HCT116 (cell line): ENCODE results near the gene SKA1. TPM values are rescaled to one million over a fixed set of nuclear protein-coding genes. Genes with fewer than 3 reads are reported as not detected.

Experiments used
- ATAC-seq: fragments of 200-7000 bp; cut with Tn5 transposase; 2 replicates; pipeline ENCODE4 v1.9.1; 2020; ENCODE audit warnings: mild to moderate bottlenecking, moderate library complexity
- BruUV-seq: library from RNA; stranded (reverse); fragments of 400-500 nt; replicated peaks from 2 replicates; lab custom pipeline; 2021; lab: Mats Ljungman, UMichigan
- CTCF ChIA-PET: fragments of 300-600 bp; sonication (Branson Sonifier 250); formaldehyde crosslinking; loops from one replicate; lab custom pipeline; 2021; ENCODE audit warnings: antibody characterized with exemption; lab: Charles Lee
- POLR2A ChIA-PET: fragments of 300-600, 350-600 bp; sonication (Branson Sonifier 250); formaldehyde crosslinking; loops from one replicate; lab custom pipeline; 2021; ENCODE audit warnings: antibody characterized with exemption; lab: Charles Lee
- RAD21 ChIA-PET, 2 experiments: fragments of 300-600 bp; sonication (Branson Sonifier 250); formaldehyde crosslinking; loops; one replicate each; lab custom pipeline; 2023; ENCODE audit warnings: low total read pairs in 2 of 2; ENCODE audit not compliant: uncharacterized antibody in 2 of 2, unreplicated experiment in 2 of 2, low non-redundant PET in 1 of 2; lab: Charles Lee
- DNase-seq: peaks from one replicate; pipeline ENCODE4 v3.0.0-alpha.2; 2010; ENCODE audit warnings: low read depth, low spot score
- H2AFZ ChIP-seq: fragments of 200-600 bp; shearing (Covaris generic), sonication (generic); 2 replicates; pipeline ENCODE4 v1.6.1; 2017; ENCODE audit warnings: low read depth, mixed run types, mixed read lengths, antibody characterized with exemption, low read length; ENCODE audit not compliant: poor library complexity, severe bottlenecking
- H3K27ac ChIP-seq: 2 replicates; pipeline ENCODE4 v1.5.1; 2012; ENCODE audit warnings: low read depth, low read length
- H3K27me3 ChIP-seq: fragments of 200-600 bp; sonication (generic); 2 replicates; pipeline ENCODE4 v1.6.1; 2016; ENCODE audit warnings: mixed run types, low read length, mixed read lengths; ENCODE audit not compliant: insufficient read depth
- H3K36me3 ChIP-seq, 2 experiments: fragments of 200-500 bp in 1 of 2; fragments of 200-600 bp in 1 of 2; sonication (Bioruptor generic) in 1 of 2; sonication (generic) in 1 of 2; 2 replicates each; pipeline versions ENCODE4 v1.5.1 to v1.6.1; 2014 to 2016; ENCODE audit warnings: low read length in 2 of 2, inconsistent platforms in 1 of 2, mixed read lengths in 1 of 2, mixed run types in 1 of 2; ENCODE audit not compliant: insufficient read depth in 2 of 2, control insufficient read depth in 1 of 2
- H3K4me1 ChIP-seq, 2 experiments: fragments of 200-600 bp in 1 of 2; sonication (generic) in 1 of 2; 2 replicates each; pipeline versions ENCODE4 v1.5.1 to v1.6.1; 2012 to 2017; ENCODE audit warnings: low read length in 2 of 2, inconsistent platforms in 1 of 2, mild to moderate bottlenecking in 1 of 2, mixed read lengths in 1 of 2, mixed run types in 1 of 2, moderate library complexity in 1 of 2; ENCODE audit not compliant: insufficient read depth in 2 of 2, control insufficient read depth in 1 of 2
- H3K4me2 ChIP-seq: fragments of 200-600 bp; sonication (generic); 2 replicates; pipeline ENCODE4 v1.6.1; 2017; ENCODE audit warnings: mixed run types, low read length, mixed read lengths
- H3K4me3 ChIP-seq, 2 experiments: fragments of 200-600 bp in 1 of 2; sonication (generic) in 1 of 2; replicated peaks in 1 of 2; 2 replicates each; pipeline ENCODE4 v1.5.1; 2011 to 2016; ENCODE audit warnings: low read length in 2 of 2, control low read depth in 1 of 2, low read depth in 1 of 2, mild to moderate bottlenecking in 1 of 2, mixed read lengths in 1 of 2, mixed run types in 1 of 2
- H3K79me2 ChIP-seq: fragments of 200-600 bp; sonication (generic); 2 replicates; pipeline ENCODE4 v1.6.1; 2017; ENCODE audit warnings: mild to moderate bottlenecking, mixed run types, low read length, moderate library complexity, mixed read lengths; ENCODE audit not compliant: insufficient read depth
- H3K9ac ChIP-seq: fragments of 200-600 bp; sonication (generic); 2 replicates; pipeline ENCODE4 v1.6.1; 2016; ENCODE audit warnings: low read length, mixed read lengths
- H3K9me2 ChIP-seq: fragments of 200-600 bp; sonication (generic), shearing (Covaris generic); 2 replicates; pipeline ENCODE4 v1.6.1; 2017; ENCODE audit warnings: mixed run types, mild to moderate bottlenecking, moderate library complexity; ENCODE audit not compliant: insufficient read depth
- H3K9me3 ChIP-seq, 2 experiments: fragments of 200-500 bp in 1 of 2; fragments of 200-600 bp in 1 of 2; sonication (Bioruptor generic) in 1 of 2; sonication (generic) in 1 of 2; 2 replicates each; pipeline ENCODE4 v1.6.1; 2014 to 2017; ENCODE audit warnings: low read length in 2 of 2, mixed read lengths in 2 of 2, inconsistent platforms in 1 of 2, low read depth in 1 of 2, mild to moderate bottlenecking in 1 of 2, mixed run types in 1 of 2, moderate library complexity in 1 of 2; ENCODE audit not compliant: control insufficient read depth in 1 of 2, insufficient read depth in 1 of 2
- H4K20me1 ChIP-seq: fragments of 200-600 bp; sonication (generic), shearing (Covaris generic); 2 replicates; pipeline ENCODE4 v1.6.1; 2017; ENCODE audit warnings: mixed run types, mild to moderate bottlenecking, moderate library complexity; ENCODE audit not compliant: insufficient read depth
- CTCF ChIP-seq, 3 experiments: fragments of 200-600 bp in 1 of 3; sonication (generic) in 1 of 3; IDR thresholded peaks in 2 of 3; conservative IDR thresholded peaks in 1 of 3; 2 replicates each; pipeline ENCODE4 v1.5.1; 2012 to 2017; ENCODE audit warnings: low read depth in 2 of 3, low read length in 2 of 3, antibody characterized with exemption in 1 of 3, borderline replicate concordance in 1 of 3, control low read depth in 1 of 3, mild to moderate bottlenecking in 1 of 3, mixed read lengths in 1 of 3, mixed run types in 1 of 3, moderate library complexity in 1 of 3; ENCODE audit not compliant: insufficient read depth in 1 of 3
- ELF1 ChIP-seq: IDR thresholded peaks from 2 replicates; pipeline ENCODE4 v1.6.1; 2012; ENCODE audit warnings: low read depth, borderline replicate concordance
- EZH2 ChIP-seq: fragments of 200-600 bp; sonication (generic); IDR thresholded peaks from 2 replicates; pipeline ENCODE4 v1.6.1; 2017; ENCODE audit warnings: antibody characterized with exemption, mixed run types
- JUND ChIP-seq: IDR thresholded peaks from 2 replicates; pipeline ENCODE4 v1.6.1; 2012
- intact Hi-C: fragments of 100-400 bp; cut with micrococcal nuclease; formaldehyde crosslinking; loops from 2 replicates; pipeline ENCODE4 v1.10.0; 2022
- total RNA-seq: library from RNA; stranded (reverse); gene quantifications from one replicate; pipeline ENCODE4 v1.2.1, GENCODE V29; 2021; ENCODE audit not compliant: unreplicated experiment

SKA1 gene
- total RNA-seq, 1 experiment from 2014 or later, result 34.5 TPM

- TF ChIP-seq CTCF (IDR thresholded peaks at IDR 0.05 in 2 of 3, conservative IDR thresholded peaks at IDR 0.05 in 1 of 3; ENCODE audit: borderline replicate concordance in 1 of 3, insufficient read depth in 1 of 3, low read depth in 2 of 3, low read length in 2 of 3), result no peak
- no peak for TF ChIP-seq JUND
Observed at GRCh38 chr18:50338715-50339114, 36.1 kb upstream of the SKA1 start (continued).

GRCh38 chr18:50340078-50340477, 34.8 kb upstream of the SKA1 start:
- no peak overlapping the region for H3K4me3 ChIP-seq
- DNase-seq (no peak), ATAC-seq (no peak)
- CTCF ChIA-PET, result no interaction called here
- H3K9me3 ChIP-seq, result no peaks in the 10 kb centered on the region
- no peak overlapping the region for H3K27ac ChIP-seq
- H3K36me3 ChIP-seq, result no peaks in the 10 kb centered on the region
- H3K4me1 ChIP-seq, result no peaks in the 10 kb centered on the region
- H2AFZ ChIP-seq, result no peak overlapping the region
- H4K20me1 ChIP-seq, result no peaks in the 10 kb centered on the region
- RAD21 ChIA-PET, result no interaction called here
- no peak overlapping the region for H3K4me2 ChIP-seq
- no peaks in the 10 kb centered on the region for H3K9me2 ChIP-seq
- no peaks in the 10 kb centered on the region for H3K27me3 ChIP-seq
- no peak for TF ChIP-seq EZH2
- TF ChIP-seq ELF1, result no peak
- peak in 1 of 3 experiments; percentile 33; a peak in 2 of 6 replicates for TF ChIP-seq CTCF (IDR thresholded peaks at IDR 0.05 in 2 of 3, conservative IDR thresholded peaks at IDR 0.05 in 1 of 3; ENCODE audit: borderline replicate concordance in 1 of 3, insufficient read depth in 1 of 3, low read depth in 2 of 3, low read length in 2 of 3)
- intact Hi-C loops, result no loop called here
- no peak overlapping the region for H3K9ac ChIP-seq
- POLR2A ChIA-PET, result no interaction called here
- no peaks in the 10 kb centered on the region for H3K79me2 ChIP-seq
- BruUV-seq, result no TSS peak
